ENCODE measurements around the gene YTHDC2. TPM values are rescaled to one million over a fixed set of nuclear protein-coding genes. Genes with fewer than 3 reads are reported as not detected.
A peak's percentile ranks its signal among the peaks of the same experiment; 100 is the strongest.

Gene YTHDC2
- total RNA-seq, 2 donors from 2014 or later = 25.6 to 27.4 TPM

DNA sequence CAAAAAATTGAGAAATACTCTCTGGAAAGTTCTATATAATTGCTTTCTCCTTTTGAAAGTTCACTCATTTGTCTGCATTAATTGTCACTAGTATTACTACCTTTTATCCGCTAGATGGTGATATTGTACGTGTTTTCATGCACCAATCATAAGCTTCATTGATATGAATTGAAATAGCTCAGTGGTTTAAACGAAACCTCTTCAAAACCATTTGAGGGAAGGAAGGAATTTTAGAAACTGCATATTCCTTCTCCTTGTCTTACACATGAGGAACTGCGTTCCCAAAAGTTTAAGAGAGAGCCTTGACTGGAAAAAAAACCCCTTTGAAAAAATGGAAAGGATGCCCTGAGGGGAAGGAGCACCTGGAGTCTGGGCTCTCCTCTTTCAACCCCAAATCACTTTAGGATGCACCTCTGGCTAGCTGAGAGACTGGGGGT, 98.6 kb downstream of the YTHDC2 start:
- no peaks in the 10 kb centered on the region for H3K4me1 ChIP-seq (ENCODE audit: control insufficient read depth, insufficient read depth, low read length)
- Mint-ChIP-seq H3K4me3 (no peak overlapping the region), H3K27ac (no peak overlapping the region), H3K4me1 (peaks cover 7% of the 10 kb centered on the region), H3K27me3 (ENCODE audit: insufficient read depth) (peaks cover 2% of the 10 kb centered on the region), H3K36me3 (ENCODE audit: low read depth) (no peaks in the 10 kb centered on the region), H3K9me3 (peaks cover 36% of the 10 kb centered on the region)
- peaks cover 31% of the 10 kb centered on the region for H3K9me3 ChIP-seq (ENCODE audit: control insufficient read depth, low read length)
- WGBS, 2 experiments (ENCODE audit: insufficient coverage in 1 of 2, insufficient read length in 1 of 2) = 8% methylated on average over 4 of the region's 4 CpGs; no CpG with 5 or more reads in 1 of the 2 experiments
- no peaks in the 10 kb centered on the region for H3K36me3 ChIP-seq (ENCODE audit: control insufficient read depth, insufficient read depth, low read length)
- TF ChIP-seq, protein P1, sequence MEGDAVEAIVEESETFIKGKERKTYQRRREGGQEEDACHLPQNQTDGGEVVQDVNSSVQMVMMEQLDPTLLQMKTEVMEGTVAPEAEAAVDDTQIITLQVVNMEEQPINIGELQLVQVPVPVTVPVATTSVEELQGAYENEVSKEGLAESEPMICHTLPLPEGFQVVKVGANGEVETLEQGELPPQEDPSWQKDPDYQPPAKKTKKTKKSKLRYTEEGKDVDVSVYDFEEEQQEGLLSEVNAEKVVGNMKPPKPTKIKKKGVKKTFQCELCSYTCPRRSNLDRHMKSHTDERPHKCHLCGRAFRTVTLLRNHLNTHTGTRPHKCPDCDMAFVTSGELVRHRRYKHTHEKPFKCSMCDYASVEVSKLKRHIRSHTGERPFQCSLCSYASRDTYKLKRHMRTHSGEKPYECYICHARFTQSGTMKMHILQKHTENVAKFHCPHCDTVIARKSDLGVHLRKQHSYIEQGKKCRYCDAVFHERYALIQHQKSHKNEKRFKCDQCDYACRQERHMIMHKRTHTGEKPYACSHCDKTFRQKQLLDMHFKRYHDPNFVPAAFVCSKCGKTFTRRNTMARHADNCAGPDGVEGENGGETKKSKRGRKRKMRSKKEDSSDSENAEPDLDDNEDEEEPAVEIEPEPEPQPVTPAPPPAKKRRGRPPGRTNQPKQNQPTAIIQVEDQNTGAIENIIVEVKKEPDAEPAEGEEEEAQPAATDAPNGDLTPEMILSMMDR (conservative IDR thresholded peaks at IDR 0.05) = peak; percentile 83
- H3K9ac ChIP-seq (ENCODE audit: extremely low read depth, low read length, poor library complexity, severe bottlenecking) = no peak overlapping the region
- no peaks in the 10 kb centered on the region for H3K27me3 ChIP-seq (ENCODE audit: control insufficient read depth, insufficient read depth, low read length, poor library complexity, severe bottlenecking)
- DNase-seq = no peak
- H3K27ac ChIP-seq (ENCODE audit: low read depth, low read length) = no peak overlapping the region
- H3K4me3 ChIP-seq (ENCODE audit: low read length) = no peak overlapping the region

DNA sequence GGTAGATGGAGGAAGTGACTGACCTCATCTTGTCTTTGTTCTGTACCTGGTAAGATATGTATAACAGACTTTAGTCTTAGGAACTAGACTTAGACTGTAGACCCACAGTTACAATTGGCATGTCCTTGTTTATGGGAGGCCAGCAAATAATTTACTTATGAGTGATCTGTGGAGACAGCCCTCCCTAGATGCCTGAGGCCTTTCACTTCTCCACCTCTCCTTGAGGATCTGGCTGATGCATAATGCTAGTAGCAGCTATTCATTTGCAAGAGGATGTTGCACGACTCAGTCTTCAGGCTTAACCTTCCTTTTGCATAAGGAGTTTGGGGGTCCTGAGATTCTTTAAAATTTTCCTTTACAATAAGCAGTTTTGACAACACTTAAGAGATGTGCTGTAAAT, 100.7 kb downstream of the YTHDC2 start:
- Mint-ChIP-seq H3K27ac (no peak overlapping the region), H3K4me3 (no peak overlapping the region), H3K27me3 (ENCODE audit: insufficient read depth) (peaks cover 3% of the 10 kb centered on the region), H3K4me1 (peaks cover 7% of the 10 kb centered on the region), H3K36me3 (ENCODE audit: low read depth) (no peaks in the 10 kb centered on the region), H3K9me3 (peaks cover 34% of the 10 kb centered on the region)
- Histone ChIP-seq H3K27ac (ENCODE audit: low read depth, low read length) (no peak overlapping the region), H3K9ac (ENCODE audit: extremely low read depth, low read length, poor library complexity, severe bottlenecking) (no peak overlapping the region), H3K36me3 (ENCODE audit: control insufficient read depth, insufficient read depth, low read length) (no peaks in the 10 kb centered on the region), H3K4me3 (ENCODE audit: low read length) (no peak overlapping the region), H3K9me3 (ENCODE audit: control insufficient read depth, low read length) (peaks cover 12% of the 10 kb centered on the region), H3K4me1 (ENCODE audit: control insufficient read depth, insufficient read depth, low read length) (no peaks in the 10 kb centered on the region), H3K27me3 (ENCODE audit: control insufficient read depth, insufficient read depth, low read length, poor library complexity, severe bottlenecking) (no peaks in the 10 kb centered on the region)
- 60% methylated on average over 1 of the region's 1 CpG; no CpG with 5 or more reads in 1 of the 2 experiments for WGBS, 2 experiments (ENCODE audit: insufficient coverage in 1 of 2, insufficient read length in 1 of 2)
- no peak for DNase-seq
- TF ChIP-seq, protein P1 (conservative IDR thresholded peaks at IDR 0.05) = no peak

DNA sequence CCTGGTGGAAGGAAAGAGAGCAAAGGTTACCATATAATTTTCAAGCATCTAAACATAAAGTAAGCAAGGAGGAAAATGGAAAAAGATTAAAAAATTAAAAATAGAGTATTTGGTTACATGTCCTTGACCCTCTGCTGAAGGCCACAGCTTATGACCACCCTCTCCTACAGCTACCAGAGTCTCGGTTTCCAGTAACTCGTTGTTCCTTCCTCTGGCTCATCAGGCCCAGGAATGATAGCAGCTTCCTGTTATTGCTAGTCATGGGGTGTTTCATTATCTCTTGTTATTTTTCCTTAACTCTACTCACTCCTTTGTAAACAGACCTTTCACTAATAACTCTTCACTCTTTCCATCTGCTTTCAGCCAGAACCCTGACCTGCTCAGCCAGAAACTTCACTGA, 102.2 kb downstream of the YTHDC2 start:
- 90 to 92% methylated on average over 2 of the region's 2 CpGs for WGBS, 2 experiments (ENCODE audit: insufficient coverage in 1 of 2, insufficient read length in 1 of 2)
- Histone ChIP-seq H3K36me3 (ENCODE audit: control insufficient read depth, insufficient read depth, low read length) (no peaks in the 10 kb centered on the region), H3K4me3 (ENCODE audit: low read length) (no peak overlapping the region), H3K9me3 (ENCODE audit: control insufficient read depth, low read length) (no peaks in the 10 kb centered on the region), H3K27me3 (ENCODE audit: control insufficient read depth, insufficient read depth, low read length, poor library complexity, severe bottlenecking) (no peaks in the 10 kb centered on the region), H3K4me1 (ENCODE audit: control insufficient read depth, insufficient read depth, low read length) (no peaks in the 10 kb centered on the region), H3K9ac (ENCODE audit: extremely low read depth, low read length, poor library complexity, severe bottlenecking) (no peak overlapping the region), H3K27ac (ENCODE audit: low read depth, low read length) (no peak overlapping the region)
- peaks cover 3% of the 10 kb centered on the region for H3K27me3 Mint-ChIP-seq (ENCODE audit: insufficient read depth)
- peaks cover 23% of the 10 kb centered on the region for H3K9me3 Mint-ChIP-seq
- TF ChIP-seq, protein P1 (conservative IDR thresholded peaks at IDR 0.05) = no peak
- H3K27ac Mint-ChIP-seq = no peak overlapping the region
- no peak overlapping the region for H3K4me3 Mint-ChIP-seq
- no peak for DNase-seq
- H3K4me1 Mint-ChIP-seq = peaks cover 7% of the 10 kb centered on the region
- H3K36me3 Mint-ChIP-seq (ENCODE audit: low read depth) = no peaks in the 10 kb centered on the region
